ENCODE measurements around the gene TMIGD1. TPM values are rescaled to one million over a fixed set of nuclear protein-coding genes. Genes with fewer than 3 reads are reported as not detected.

The TMIGD1 gene
- polyA plus RNA-seq, 1 of the 3 experiments (the other 2 are of a cell fraction), result not detected

DNA sequence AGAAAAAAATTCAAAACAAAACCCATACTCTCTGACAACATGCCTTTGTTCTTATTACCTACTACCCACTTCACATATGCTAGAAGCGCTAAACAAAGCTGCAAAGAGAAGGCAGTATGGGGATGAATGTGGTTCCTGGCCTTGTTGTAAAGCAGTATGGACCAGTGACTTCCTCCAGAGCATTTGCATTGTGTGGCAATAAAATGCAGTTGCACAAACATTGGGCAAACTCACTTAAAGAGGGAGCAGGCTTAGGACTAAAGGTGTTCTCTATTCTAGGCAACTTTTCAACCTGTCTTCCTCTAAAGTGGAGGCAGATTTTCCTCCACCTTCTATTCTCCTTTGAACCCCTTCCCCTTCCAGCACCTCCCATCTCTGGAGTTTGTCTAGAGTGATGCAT is 17.1 kb downstream of the TMIGD1 start:
- CTCF ChIA-PET, result no interaction called here
- Histone ChIP-seq H3K4me2 (no peak overlapping the region), H3K9me2 (no peaks in the 10 kb centered on the region), H4K20me1 (ENCODE audit: insufficient read depth) (no peaks in the 10 kb centered on the region), H3K4me1 (ENCODE audit: control insufficient read depth in 1 of 2, insufficient read depth in 2 of 2, low read depth in 1 of 2, low read length in 1 of 2) (no peaks in the 10 kb centered on the region), H3K27ac (ENCODE audit: low read depth in 2 of 2, low read length in 1 of 2) (no peak overlapping the region), H3K36me3 (replicated peaks in 1 of 2; ENCODE audit: control insufficient read depth in 1 of 2, insufficient read depth in 2 of 2, low read length in 1 of 2) (no peaks in the 10 kb centered on the region), H3F3A (replicated peaks; ENCODE audit: insufficient read depth) (no peaks in the 10 kb centered on the region), H3K79me2 (ENCODE audit: insufficient read depth) (no peaks in the 10 kb centered on the region), H3K9me3 (no peaks in the 10 kb centered on the region), H3K4me3 (ENCODE audit: low read depth in 2 of 2, low read length in 1 of 2) (no peak overlapping the region), H2AFZ (ENCODE audit: low read depth) (no peak overlapping the region), H3K9ac (no peak overlapping the region), H3K27me3 (ENCODE audit: insufficient read depth) (no peaks in the 10 kb centered on the region)
- POLR2A ChIA-PET, result no interaction called here
- TF ChIP-seq, protein P1, sequence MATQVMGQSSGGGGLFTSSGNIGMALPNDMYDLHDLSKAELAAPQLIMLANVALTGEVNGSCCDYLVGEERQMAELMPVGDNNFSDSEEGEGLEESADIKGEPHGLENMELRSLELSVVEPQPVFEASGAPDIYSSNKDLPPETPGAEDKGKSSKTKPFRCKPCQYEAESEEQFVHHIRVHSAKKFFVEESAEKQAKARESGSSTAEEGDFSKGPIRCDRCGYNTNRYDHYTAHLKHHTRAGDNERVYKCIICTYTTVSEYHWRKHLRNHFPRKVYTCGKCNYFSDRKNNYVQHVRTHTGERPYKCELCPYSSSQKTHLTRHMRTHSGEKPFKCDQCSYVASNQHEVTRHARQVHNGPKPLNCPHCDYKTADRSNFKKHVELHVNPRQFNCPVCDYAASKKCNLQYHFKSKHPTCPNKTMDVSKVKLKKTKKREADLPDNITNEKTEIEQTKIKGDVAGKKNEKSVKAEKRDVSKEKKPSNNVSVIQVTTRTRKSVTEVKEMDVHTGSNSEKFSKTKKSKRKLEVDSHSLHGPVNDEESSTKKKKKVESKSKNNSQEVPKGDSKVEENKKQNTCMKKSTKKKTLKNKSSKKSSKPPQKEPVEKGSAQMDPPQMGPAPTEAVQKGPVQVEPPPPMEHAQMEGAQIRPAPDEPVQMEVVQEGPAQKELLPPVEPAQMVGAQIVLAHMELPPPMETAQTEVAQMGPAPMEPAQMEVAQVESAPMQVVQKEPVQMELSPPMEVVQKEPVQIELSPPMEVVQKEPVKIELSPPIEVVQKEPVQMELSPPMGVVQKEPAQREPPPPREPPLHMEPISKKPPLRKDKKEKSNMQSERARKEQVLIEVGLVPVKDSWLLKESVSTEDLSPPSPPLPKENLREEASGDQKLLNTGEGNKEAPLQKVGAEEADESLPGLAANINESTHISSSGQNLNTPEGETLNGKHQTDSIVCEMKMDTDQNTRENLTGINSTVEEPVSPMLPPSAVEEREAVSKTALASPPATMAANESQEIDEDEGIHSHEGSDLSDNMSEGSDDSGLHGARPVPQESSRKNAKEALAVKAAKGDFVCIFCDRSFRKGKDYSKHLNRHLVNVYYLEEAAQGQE (IDR thresholded peaks at IDR 0.05; ENCODE audit: low read depth, low read length), result no peak
- TF ChIP-seq CHD2 (IDR thresholded peaks at IDR 0.05; ENCODE audit: low read length, partially characterized antibody) (no peak), SIN3A (IDR thresholded peaks at IDR 0.05; ENCODE audit: borderline replicate concordance, low read depth, low read length) (no peak), RCOR1 (IDR thresholded peaks at IDR 0.05; ENCODE audit: low read length) (no peak), RXRA (IDR thresholded peaks at IDR 0.05; ENCODE audit: borderline replicate concordance, low read depth) (no peak), EZH2phosphoT487 (IDR thresholded peaks at IDR 0.05; ENCODE audit: borderline replicate concordance, low read depth) (no peak), FOXM1 (IDR thresholded peaks at IDR 0.05; ENCODE audit: low read depth) (no peak), MXI1 (IDR thresholded peaks at IDR 0.05; ENCODE audit: low read depth, low read length) (no peak), RAD21 (IDR thresholded peaks at IDR 0.05; ENCODE audit: low read length) (no peak), FOSL2 (IDR thresholded peaks at IDR 0.05; ENCODE audit: borderline replicate concordance, low read depth) (no peak), SMC3 (IDR thresholded peaks at IDR 0.05; ENCODE audit: low read depth, low read length) (no peak), TCF12 (IDR thresholded peaks at IDR 0.05) (no peak), NFIC (IDR thresholded peaks at IDR 0.05; ENCODE audit: borderline replicate concordance) (no peak), MEF2A (IDR thresholded peaks at IDR 0.05; ENCODE audit: borderline replicate concordance, low read depth) (no peak), JUND (IDR thresholded peaks at IDR 0.05) (no peak)
- TF ChIP-seq, protein P2, sequence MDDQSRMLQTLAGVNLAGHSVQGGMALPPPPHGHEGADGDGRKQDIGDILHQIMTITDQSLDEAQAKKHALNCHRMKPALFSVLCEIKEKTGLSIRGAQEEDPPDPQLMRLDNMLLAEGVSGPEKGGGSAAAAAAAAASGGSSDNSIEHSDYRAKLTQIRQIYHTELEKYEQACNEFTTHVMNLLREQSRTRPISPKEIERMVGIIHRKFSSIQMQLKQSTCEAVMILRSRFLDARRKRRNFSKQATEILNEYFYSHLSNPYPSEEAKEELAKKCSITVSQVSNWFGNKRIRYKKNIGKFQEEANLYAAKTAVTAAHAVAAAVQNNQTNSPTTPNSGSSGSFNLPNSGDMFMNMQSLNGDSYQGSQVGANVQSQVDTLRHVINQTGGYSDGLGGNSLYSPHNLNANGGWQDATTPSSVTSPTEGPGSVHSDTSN (IDR thresholded peaks at IDR 0.05), result no peak
- TF ChIP-seq, protein P3, sequence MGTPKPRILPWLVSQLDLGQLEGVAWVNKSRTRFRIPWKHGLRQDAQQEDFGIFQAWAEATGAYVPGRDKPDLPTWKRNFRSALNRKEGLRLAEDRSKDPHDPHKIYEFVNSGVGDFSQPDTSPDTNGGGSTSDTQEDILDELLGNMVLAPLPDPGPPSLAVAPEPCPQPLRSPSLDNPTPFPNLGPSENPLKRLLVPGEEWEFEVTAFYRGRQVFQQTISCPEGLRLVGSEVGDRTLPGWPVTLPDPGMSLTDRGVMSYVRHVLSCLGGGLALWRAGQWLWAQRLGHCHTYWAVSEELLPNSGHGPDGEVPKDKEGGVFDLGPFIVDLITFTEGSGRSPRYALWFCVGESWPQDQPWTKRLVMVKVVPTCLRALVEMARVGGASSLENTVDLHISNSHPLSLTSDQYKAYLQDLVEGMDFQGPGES (IDR thresholded peaks at IDR 0.05; ENCODE audit: low read depth, low read length), result no peak
- TF ChIP-seq, protein P4, sequence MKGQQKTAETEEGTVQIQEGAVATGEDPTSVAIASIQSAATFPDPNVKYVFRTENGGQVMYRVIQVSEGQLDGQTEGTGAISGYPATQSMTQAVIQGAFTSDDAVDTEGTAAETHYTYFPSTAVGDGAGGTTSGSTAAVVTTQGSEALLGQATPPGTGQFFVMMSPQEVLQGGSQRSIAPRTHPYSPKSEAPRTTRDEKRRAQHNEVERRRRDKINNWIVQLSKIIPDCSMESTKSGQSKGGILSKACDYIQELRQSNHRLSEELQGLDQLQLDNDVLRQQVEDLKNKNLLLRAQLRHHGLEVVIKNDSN (IDR thresholded peaks at IDR 0.05; ENCODE audit: borderline replicate concordance, low read depth), result no peak
- TF ChIP-seq, protein P5, sequence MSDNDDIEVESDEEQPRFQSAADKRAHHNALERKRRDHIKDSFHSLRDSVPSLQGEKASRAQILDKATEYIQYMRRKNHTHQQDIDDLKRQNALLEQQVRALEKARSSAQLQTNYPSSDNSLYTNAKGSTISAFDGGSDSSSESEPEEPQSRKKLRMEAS (IDR thresholded peaks at IDR 0.05; ENCODE audit: low read depth), result no peak
- WGBS (ENCODE audit: low lambda C conversion rate), result 93% methylated on average over 1 of the region's 1 CpG
- DNase-seq, result no peak
